RWPE2 (cell line): ENCODE results near the gene HHIPL1.

Experiments used
- ATAC-seq: fragments of 200-7000 bp; cut with Tn5 transposase; 3 replicates; pipeline ENCODE4 v1.9.1; 2021; ENCODE audit warnings: low read depth
- DNase-seq: peaks from one replicate; pipeline ENCODE4 v3.0.0-alpha.2; 2020; ENCODE audit warnings: low spot score
- H3K27ac ChIP-seq: fragments of 450-650 bp; 2 replicates; pipeline ENCODE4 v1.5.1; 2017; ENCODE audit warnings: mild to moderate bottlenecking; ENCODE audit not compliant: poor library complexity, severe bottlenecking
- H3K27me3 ChIP-seq: fragments of 250-450 bp; sonication (Bioruptor Pico); 2 replicates; pipeline ENCODE4 v1.5.1; 2021; ENCODE audit warnings: mild to moderate bottlenecking, moderate library complexity; ENCODE audit not compliant: insufficient read depth, poor library complexity, severe bottlenecking
- H3K36me3 ChIP-seq: fragments of 250-450 bp; sonication (Bioruptor Pico); 2 replicates; pipeline ENCODE4 v1.5.1; 2020; ENCODE audit warnings: low read depth, mild to moderate bottlenecking, moderate library complexity
- H3K4me1 ChIP-seq: fragments of 250-450 bp; sonication (Bioruptor Pico); 2 replicates; pipeline ENCODE4 v1.5.1; 2021; ENCODE audit warnings: mild to moderate bottlenecking, moderate library complexity; ENCODE audit not compliant: insufficient read depth, poor library complexity, severe bottlenecking
- H3K4me3 ChIP-seq: fragments of 250-450 bp; sonication (Bioruptor Pico); 2 replicates; pipeline ENCODE4 v1.5.1; 2021; ENCODE audit warnings: mild to moderate bottlenecking, moderate library complexity; ENCODE audit not compliant: severe bottlenecking
- H3K9me3 ChIP-seq: fragments of 250-450 bp; sonication (Bioruptor Pico); 2 replicates; pipeline ENCODE4 v1.5.1; 2021; ENCODE audit warnings: mild to moderate bottlenecking, moderate library complexity; ENCODE audit not compliant: severe bottlenecking
- CTCF ChIP-seq: fragments of 450-650 bp; IDR thresholded peaks from one replicate; pipeline ENCODE4 v1.5.1; 2017; ENCODE audit warnings: mild to moderate bottlenecking, moderate library complexity; ENCODE audit not compliant: poor library complexity, severe bottlenecking

The HHIPL1 gene

GRCh38 chr14:99627510-99628381 is 17.2 kb upstream of the HHIPL1 start:
- Histone ChIP-seq H3K27me3 (no peaks in the 10 kb centered on the region), H3K4me1 (peaks cover 7% of the 10 kb centered on the region), H3K9me3 (no peaks in the 10 kb centered on the region), H3K36me3 (no peaks in the 10 kb centered on the region), H3K27ac (no peak overlapping the region), H3K4me3 (no peak overlapping the region)
- DNase-seq, result peak; percentile 64
- TF ChIP-seq CTCF, result no peak
- no peak for ATAC-seq

DNA sequence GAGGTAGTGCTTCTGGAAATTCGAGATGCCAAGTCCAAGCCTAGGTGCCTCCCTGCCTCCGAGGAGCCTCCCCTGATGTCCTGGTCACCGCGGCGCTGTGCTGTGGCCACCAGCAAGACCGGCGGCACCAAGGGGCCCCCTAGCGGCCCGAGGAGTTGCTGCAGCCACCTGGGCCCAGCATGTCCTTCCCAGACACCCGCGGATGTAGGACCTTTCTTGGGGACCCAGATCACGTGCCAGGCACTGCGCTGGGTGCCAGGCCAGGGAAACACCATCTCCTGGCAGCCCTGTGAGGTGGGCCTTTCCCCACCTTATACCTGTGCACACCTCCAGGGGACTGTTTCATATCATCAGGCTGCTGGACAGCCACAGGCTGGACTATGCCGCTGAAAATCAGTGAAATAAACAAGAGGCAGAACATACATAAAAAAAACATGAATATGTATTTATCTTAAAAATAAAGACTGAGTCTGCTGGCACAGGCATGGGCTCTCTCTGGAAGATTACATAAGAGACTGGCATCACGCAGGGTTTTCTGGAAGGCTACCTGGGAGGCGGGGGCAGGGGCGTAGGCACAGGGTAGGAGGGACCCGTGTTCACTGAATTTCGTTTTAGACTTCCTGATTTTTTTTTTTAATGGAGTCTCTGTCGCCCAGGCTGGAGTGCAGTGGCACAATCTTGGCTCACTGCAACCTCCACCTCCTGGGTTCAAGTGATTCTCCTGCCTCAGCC is 15.9 kb upstream of the HHIPL1 start:
- Histone ChIP-seq H3K9me3 (no peaks in the 10 kb centered on the region), H3K4me3 (no peak overlapping the region), H3K36me3 (no peaks in the 10 kb centered on the region), H3K27ac (no peak overlapping the region), H3K27me3 (no peaks in the 10 kb centered on the region), H3K4me1 (no peaks in the 10 kb centered on the region)
- TF ChIP-seq CTCF, result peak; percentile 99
- DNase-seq, result peak; percentile 77
- peak; percentile 86 for ATAC-seq

GRCh38 chr14:99630202-99630601 is 14.7 kb upstream of the HHIPL1 start:
- Histone ChIP-seq H3K4me3 (no peak overlapping the region), H3K36me3 (no peaks in the 10 kb centered on the region), H3K27me3 (no peaks in the 10 kb centered on the region), H3K9me3 (no peaks in the 10 kb centered on the region), H3K27ac (no peak overlapping the region), H3K4me1 (no peaks in the 10 kb centered on the region)
- ATAC-seq (no peak), DNase-seq (peak; percentile 55)
- TF ChIP-seq CTCF, result no peak

DNA sequence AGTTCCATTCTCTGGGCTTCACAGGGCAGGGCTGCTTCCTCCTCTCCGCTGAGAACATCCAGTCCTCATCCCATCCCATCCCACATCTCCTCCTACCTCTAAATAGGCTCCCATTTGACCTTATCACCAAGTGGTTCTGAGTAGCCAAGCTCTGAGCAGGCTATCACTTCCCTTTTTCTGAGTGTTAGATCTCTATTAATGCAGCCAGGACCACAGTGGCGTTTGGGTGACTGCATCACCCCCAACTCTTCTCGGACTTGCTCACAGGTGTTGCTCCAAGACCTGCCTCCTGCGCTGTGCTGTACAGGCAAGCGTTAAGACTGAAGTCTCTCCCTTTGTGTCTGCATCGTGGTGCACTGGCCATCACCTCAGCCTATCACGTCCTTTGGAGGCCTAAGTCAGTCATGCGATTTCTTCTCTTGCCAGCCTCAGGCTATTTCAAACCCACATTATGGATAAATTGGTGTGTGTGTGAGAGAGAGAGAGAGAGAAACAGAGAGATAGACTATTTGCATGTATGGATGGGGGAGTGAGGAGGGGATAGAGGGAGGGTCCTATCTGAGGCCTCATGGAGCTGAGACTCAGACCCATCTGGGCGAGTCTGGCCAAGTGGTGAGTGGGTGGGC is 12.4 kb upstream of the HHIPL1 start:
- H3K9me3 ChIP-seq, result no peaks in the 10 kb centered on the region
- DNase-seq (no peak), ATAC-seq (no peak)
- no peak for TF ChIP-seq CTCF
- no peak overlapping the region for H3K4me3 ChIP-seq
- H3K27me3 ChIP-seq, result no peaks in the 10 kb centered on the region
- H3K27ac ChIP-seq, result no peak overlapping the region
- no peaks in the 10 kb centered on the region for H3K36me3 ChIP-seq
- H3K4me1 ChIP-seq, result no peaks in the 10 kb centered on the region
